Type B pancreatic cell (in vitro differentiated cells): ENCODE data around the gene NUDT10. TPM values are rescaled to one million over a fixed set of nuclear protein-coding genes. Genes with fewer than 3 reads are reported as not detected.
"Not testable (repeated sequence)": the region's sequence is repeated elsewhere in the genome, so short reads cannot be mapped to it uniquely, and the experiment has no call there.

ENCODE experiments used
- DNase-seq: peaks from one replicate; pipeline ENCODE4 v3.0.0; 2021; ENCODE audit warnings: mixed read lengths; ENCODE audit not compliant: unreplicated experiment; ENCODE audit errors: extremely low spot score
- H3K27ac Mint-ChIP-seq: 2 replicates; pipeline ENCODE4 v1.8.0; 2021; ENCODE audit warnings: mild to moderate bottlenecking, mixed read lengths
- H3K27me3 Mint-ChIP-seq: 2 replicates; pipeline ENCODE4 v1.8.0; 2021; ENCODE audit warnings: mixed read lengths
- H3K36me3 Mint-ChIP-seq: 2 replicates; pipeline ENCODE4 v1.8.0; 2021; ENCODE audit warnings: mixed read lengths
- H3K4me1 Mint-ChIP-seq: one replicate; pipeline ENCODE4 v1.8.0; 2021; ENCODE audit warnings: mixed read lengths; ENCODE audit not compliant: unreplicated experiment
- H3K4me3 Mint-ChIP-seq: 2 replicates; pipeline ENCODE4 v1.8.0; 2021; ENCODE audit warnings: mild to moderate bottlenecking, mixed read lengths
- H3K9me3 Mint-ChIP-seq: 2 replicates; pipeline ENCODE4 v1.8.0; 2021; ENCODE audit warnings: mixed read lengths
- long read RNA-seq: library from polyadenylated mRNA; unstranded; transcript quantifications from one replicate; pipeline ENCODE4 v2.0.0, GENCODE V29; 2020
- total RNA-seq: library from RNA; stranded (reverse); gene quantifications from 2 replicates; pipeline ENCODE4 v1.2.1, GENCODE V29; 2021; ENCODE audit warnings: low replicate concordance
- TF ChIP-seq, protein P1 (sequence below): fragments of 200-600 bp; sonication (generic); conservative IDR thresholded peaks from 2 replicates; pipeline ENCODE4 v1.5.0; 2021; ENCODE audit warnings: antibody characterized with exemption, mild to moderate bottlenecking

NUDT10 gene
- total RNA-seq = 0.43 and 10.4 TPM in 2 replicates
- long read RNA-seq, partial matches to known transcripts = 0 of 3 reads
- long read RNA-seq, other reads (novel, unspliced or antisense) = 0 of 3 reads

DNA sequence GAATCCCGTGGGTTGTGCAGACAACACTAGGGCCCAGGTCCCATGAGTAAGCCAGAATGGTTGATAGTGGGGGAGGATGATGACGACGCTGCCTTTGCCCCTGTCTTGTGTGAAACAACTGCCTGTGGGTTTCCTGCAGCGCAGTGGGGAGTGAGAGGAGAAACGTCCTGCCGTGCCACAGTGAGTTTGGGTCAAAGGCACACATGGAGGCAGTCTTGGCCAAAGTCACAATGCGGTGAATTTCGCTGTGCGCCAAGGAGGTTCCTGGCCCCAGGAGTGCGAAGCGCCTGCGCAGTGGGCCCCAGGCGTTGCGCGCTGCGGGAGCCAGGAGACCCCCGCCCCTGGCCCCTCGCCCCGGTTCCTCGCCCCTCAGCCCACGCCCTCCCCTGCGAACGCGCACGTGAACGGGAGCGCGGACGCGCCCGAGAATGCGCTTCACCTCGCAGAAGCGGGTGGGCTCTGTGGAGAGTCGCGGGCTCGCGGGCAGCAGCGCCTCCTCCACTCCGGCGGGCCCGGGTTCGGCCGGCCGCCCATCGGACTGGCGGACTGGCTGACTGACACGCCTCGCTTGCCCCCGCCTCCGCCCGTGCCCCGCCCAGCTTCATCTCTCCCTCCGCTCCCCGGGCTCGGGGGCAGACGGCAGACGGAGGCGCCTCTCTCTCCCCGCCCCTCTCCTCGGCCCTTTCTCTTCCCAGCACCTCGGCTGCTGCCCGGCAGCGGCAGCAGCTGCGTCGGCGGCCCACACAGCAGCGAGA lies at the start of gene NUDT10:
NUDT10 (plus strand) TSS at position 635 of the 755 bp plus-strand sequence. CDS start 144 bp downstream, outside the sequence.
- peaks cover 3% of the 10 kb centered on the region for H3K4me1 Mint-ChIP-seq
- peak; percentile 85 for DNase-seq
- peaks cover 26% of the 10 kb centered on the region for H3K27me3 Mint-ChIP-seq
- TF ChIP-seq, protein P1, sequence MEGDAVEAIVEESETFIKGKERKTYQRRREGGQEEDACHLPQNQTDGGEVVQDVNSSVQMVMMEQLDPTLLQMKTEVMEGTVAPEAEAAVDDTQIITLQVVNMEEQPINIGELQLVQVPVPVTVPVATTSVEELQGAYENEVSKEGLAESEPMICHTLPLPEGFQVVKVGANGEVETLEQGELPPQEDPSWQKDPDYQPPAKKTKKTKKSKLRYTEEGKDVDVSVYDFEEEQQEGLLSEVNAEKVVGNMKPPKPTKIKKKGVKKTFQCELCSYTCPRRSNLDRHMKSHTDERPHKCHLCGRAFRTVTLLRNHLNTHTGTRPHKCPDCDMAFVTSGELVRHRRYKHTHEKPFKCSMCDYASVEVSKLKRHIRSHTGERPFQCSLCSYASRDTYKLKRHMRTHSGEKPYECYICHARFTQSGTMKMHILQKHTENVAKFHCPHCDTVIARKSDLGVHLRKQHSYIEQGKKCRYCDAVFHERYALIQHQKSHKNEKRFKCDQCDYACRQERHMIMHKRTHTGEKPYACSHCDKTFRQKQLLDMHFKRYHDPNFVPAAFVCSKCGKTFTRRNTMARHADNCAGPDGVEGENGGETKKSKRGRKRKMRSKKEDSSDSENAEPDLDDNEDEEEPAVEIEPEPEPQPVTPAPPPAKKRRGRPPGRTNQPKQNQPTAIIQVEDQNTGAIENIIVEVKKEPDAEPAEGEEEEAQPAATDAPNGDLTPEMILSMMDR = no peak
- peak within 1 kb of the TSS; percentile 90 for H3K4me3 Mint-ChIP-seq
- H3K27ac Mint-ChIP-seq = no peak within 1 kb of the TSS
- H3K36me3 Mint-ChIP-seq = no peaks in the 10 kb centered on the region
- no peaks in the 10 kb centered on the region for H3K9me3 Mint-ChIP-seq

- H3K27ac Mint-ChIP-seq = no peak overlapping the region
- TF ChIP-seq, protein P1 = no peak
- no peaks in the 10 kb centered on the region for H3K27me3 Mint-ChIP-seq
- H3K4me3 Mint-ChIP-seq = no peak overlapping the region
- H3K4me1 Mint-ChIP-seq = no peaks in the 10 kb centered on the region
- DNase-seq = no peak
- H3K9me3 Mint-ChIP-seq = peaks cover 4% of the 10 kb centered on the region
- H3K36me3 Mint-ChIP-seq = no peaks in the 10 kb centered on the region
Observed at GRCh38 chrX:51292421-51292820, 40.2 kb upstream of the NUDT10 start.

GRCh38 chrX:51296138-51296537 lies 36.5 kb upstream of the NUDT10 start:
- Mint-ChIP-seq H3K36me3 (no peaks in the 10 kb centered on the region), H3K9me3 (peaks cover 2% of the 10 kb centered on the region)

DNA sequence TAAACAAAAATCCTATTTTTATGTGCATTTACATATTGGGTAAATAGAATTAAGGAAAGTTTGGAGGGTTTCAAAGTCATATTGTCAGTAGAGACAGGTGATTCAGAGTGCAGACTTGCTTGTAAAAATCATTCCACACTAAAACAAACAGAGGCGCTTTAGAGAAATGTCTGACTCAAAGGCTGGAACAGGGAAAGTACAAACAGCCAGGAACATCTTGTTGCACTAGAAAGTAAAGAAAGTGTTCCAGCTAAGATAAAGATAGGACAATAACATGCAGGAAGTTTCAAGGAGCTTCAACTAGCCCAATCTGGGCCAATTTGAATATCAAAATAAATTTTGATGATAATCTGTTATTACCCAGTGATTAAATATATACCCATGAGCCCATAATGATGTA lies 16.4 kb upstream of the NUDT10 start:
- H3K9me3 Mint-ChIP-seq = no peaks in the 10 kb centered on the region
- TF ChIP-seq, protein P1 = no peak
- H3K27ac Mint-ChIP-seq = no peak overlapping the region

More at GRCh38 chrX:51296138-51296537, 36.5 kb upstream of the NUDT10 start:
- H3K27ac Mint-ChIP-seq = no peak overlapping the region
- H3K27me3 Mint-ChIP-seq = no peaks in the 10 kb centered on the region
- H3K4me3 Mint-ChIP-seq = no peak overlapping the region
- TF ChIP-seq, protein P1 = no peak
- H3K4me1 Mint-ChIP-seq = no peaks in the 10 kb centered on the region
- DNase-seq = no peak

GRCh38 chrX:51332943-51333785 lies 542 bp downstream of the NUDT10 start:
- Mint-ChIP-seq H3K4me3 (peak overlapping the region; percentile 90), H3K27me3 (peaks cover 23% of the 10 kb centered on the region)
- not testable (repeated sequence) for H3K9me3 Mint-ChIP-seq, H3K36me3 Mint-ChIP-seq, H3K27ac Mint-ChIP-seq, H3K4me1 Mint-ChIP-seq, DNase-seq

More for the DNA sequence above, 16.4 kb upstream of the NUDT10 start:
- no peak overlapping the region for H3K4me3 Mint-ChIP-seq
- DNase-seq = no peak
- no peaks in the 10 kb centered on the region for H3K36me3 Mint-ChIP-seq
- no peaks in the 10 kb centered on the region for H3K4me1 Mint-ChIP-seq
- no peaks in the 10 kb centered on the region for H3K27me3 Mint-ChIP-seq
